ENCODE measurements around the gene NOM1. TPM values are rescaled to one million over a fixed set of nuclear protein-coding genes. Genes with fewer than 3 reads are reported as not detected.

The NOM1 gene
- total RNA-seq, 4 donors from 2014 or later, result 12.6 to 20.8 (median 16.3) TPM

- Histone ChIP-seq H3K4me3 (no peak overlapping the region), H3K36me3 (no peaks in the 10 kb centered on the region), H3K4me1 (no peaks in the 10 kb centered on the region), H3K9me3 (no peaks in the 10 kb centered on the region), H3K27me3 (peaks cover 0 to 49% (median 0%) of the 10 kb centered on the region in 4 donors), H3K27ac (replicated peaks in 1 of 4) (no peak overlapping the region)
- no peak for DNase-seq (ENCODE audit: extremely low spot score)
- 90% methylated on average over 51 of the region's 57 CpGs for WGBS
- intact Hi-C loops (cut with DNase I), result no loop called here
- no peak for TF ChIP-seq POLR2AphosphoS5 (IDR thresholded peaks at IDR 0.05)
Observed at GRCh38 chr7:156940421-156941122, 8.9 kb upstream of the NOM1 start.

GRCh38 chr7:156941393-156942182, 7.9 kb upstream of the NOM1 start:
- H3K27me3 ChIP-seq, result peaks cover 0 to 49% (median 0%) of the 10 kb centered on the region in 4 donors
- no peak for DNase-seq (ENCODE audit: extremely low spot score)
- H3K9me3 ChIP-seq, result no peaks in the 10 kb centered on the region
- 94% methylated on average over 92 of the region's 92 CpGs for WGBS
- H3K36me3 ChIP-seq, result no peaks in the 10 kb centered on the region
- no peaks in the 10 kb centered on the region for H3K4me1 ChIP-seq
- no peak overlapping the region for H3K4me3 ChIP-seq
- TF ChIP-seq POLR2A (IDR thresholded peaks at IDR 0.05; ENCODE audit: low read depth) (no peak), POLR2AphosphoS5 (IDR thresholded peaks at IDR 0.05) (no peak), EP300 (IDR thresholded peaks at IDR 0.05) (no peak), CTCF (IDR thresholded peaks at IDR 0.05) (no peak)
- intact Hi-C loops (cut with DNase I), result no loop called here
- no peak overlapping the region for H3K27ac ChIP-seq (replicated peaks in 1 of 4)

DNA sequence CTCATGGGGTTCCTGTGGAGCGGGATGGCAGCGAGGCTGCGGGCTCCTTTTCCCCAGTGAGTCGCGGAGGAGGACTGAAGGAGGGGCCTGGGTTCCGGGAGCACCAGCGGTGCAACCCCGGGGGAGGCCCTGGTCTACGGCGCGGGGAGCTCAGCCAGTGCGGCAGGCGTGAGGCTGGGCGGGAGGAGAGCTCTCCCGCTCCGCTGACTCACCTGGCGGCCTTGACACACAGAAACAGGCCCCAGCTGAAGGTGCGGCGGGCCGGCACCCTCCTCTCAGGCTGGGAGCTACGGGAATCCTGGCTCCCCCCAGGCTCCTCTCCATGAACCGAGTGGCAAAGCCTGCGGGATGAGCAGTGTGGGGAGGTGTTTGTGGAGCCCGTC, 6.8 kb upstream of the NOM1 start:
- intact Hi-C loops (cut with DNase I), result no loop called here
- Histone ChIP-seq H3K9me3 (no peaks in the 10 kb centered on the region), H3K27me3 (peaks cover 0 to 49% (median 0%) of the 10 kb centered on the region in 4 donors), H3K4me1 (no peaks in the 10 kb centered on the region), H3K27ac (replicated peaks in 1 of 4) (no peak overlapping the region), H3K4me3 (no peak overlapping the region), H3K36me3 (no peaks in the 10 kb centered on the region)
- TF ChIP-seq POLR2AphosphoS5 (IDR thresholded peaks at IDR 0.05), result no peak
- TF ChIP-seq POLR2A (IDR thresholded peaks at IDR 0.05; ENCODE audit: low read depth), result no peak
- TF ChIP-seq CTCF (IDR thresholded peaks at IDR 0.05), result no peak
- TF ChIP-seq EP300 (IDR thresholded peaks at IDR 0.05), result no peak
- WGBS, result 23% methylated on average over 5 of the region's 24 CpGs
- DNase-seq (ENCODE audit: extremely low spot score), result no peak

DNA sequence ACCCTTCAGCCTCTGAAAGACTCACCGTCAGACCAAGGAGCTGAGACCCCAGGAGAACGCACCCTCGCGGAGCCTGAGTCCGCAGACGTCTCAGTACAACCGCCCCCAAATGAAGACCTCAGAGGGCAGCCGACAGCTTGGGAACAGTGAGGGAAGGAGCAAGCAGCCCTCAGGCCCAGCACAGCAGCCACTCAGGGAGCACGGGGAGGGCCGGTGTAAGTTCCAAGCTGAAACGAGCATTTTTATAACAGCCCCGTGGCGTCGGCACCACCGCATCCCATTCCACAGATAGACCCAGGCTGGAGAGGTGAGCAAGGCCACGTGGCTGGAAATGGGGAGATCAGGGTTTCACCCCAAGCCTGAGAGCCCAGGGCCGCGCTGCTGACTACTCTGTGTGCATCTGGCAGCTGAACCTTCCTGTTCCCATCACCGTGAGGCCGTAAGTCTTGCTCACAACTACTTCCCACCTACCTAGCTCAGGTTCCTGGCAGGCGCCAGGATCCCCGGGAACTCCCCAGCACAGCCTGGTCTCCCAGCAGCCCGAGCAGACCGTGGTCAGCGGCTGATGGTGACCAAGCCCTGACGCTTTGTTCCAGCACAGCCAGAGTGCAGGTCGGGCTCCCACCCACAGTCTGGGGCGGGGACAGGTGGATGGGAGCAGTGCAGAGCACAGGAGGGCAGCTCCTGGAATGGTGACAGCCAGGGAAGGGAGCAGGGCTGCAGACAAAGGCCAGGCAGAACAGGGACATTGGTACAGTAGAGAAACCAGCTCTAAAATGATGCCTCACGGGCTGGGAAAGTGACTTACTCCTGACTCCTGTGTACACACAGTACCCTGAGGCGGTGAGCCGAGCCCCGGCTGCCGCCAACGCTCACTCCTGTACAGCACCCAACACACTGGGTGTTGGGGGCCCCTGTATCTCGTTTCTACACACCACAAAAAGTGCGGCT, 6.1 kb upstream of the NOM1 start:
- DNase-seq (ENCODE audit: extremely low spot score), result no peak
- intact Hi-C loops (cut with DNase I), result no loop called here
- Histone ChIP-seq H3K4me1 (peaks cover 0 to under 1% (median 0%) of the 10 kb centered on the region in 4 donors), H3K36me3 (no peaks in the 10 kb centered on the region), H3K27ac (replicated peaks in 1 of 4) (no peak overlapping the region), H3K27me3 (peaks cover 0 to 49% (median 0%) of the 10 kb centered on the region in 4 donors), H3K4me3 (no peak overlapping the region), H3K9me3 (no peaks in the 10 kb centered on the region)
- WGBS, result 54% methylated on average over 26 of the region's 36 CpGs
- TF ChIP-seq POLR2A (IDR thresholded peaks at IDR 0.05; ENCODE audit: low read depth) (no peak), EP300 (IDR thresholded peaks at IDR 0.05) (no peak), CTCF (IDR thresholded peaks at IDR 0.05) (no peak), POLR2AphosphoS5 (IDR thresholded peaks at IDR 0.05) (no peak)

Measured in esophagus muscularis mucosa (tissue), 4 donors.